GOT3 (cell line): ENCODE results near the gene ZNF3.

Source experiments
- DNase-seq: peaks from one replicate; lab custom pipeline; 2025; ENCODE audit warnings: mixed read lengths; lab: John Stamatoyannopoulos, UW

ZNF3 gene

GRCh38 chr7:100109521-100110163 is 28.1 kb upstream of the ZNF3 start:
- no peak for DNase-seq

- DNase-seq, result no peak
These were observed 26.4 kb upstream of the ZNF3 start for GRCh38 chr7:100107890-100108289.

DNA sequence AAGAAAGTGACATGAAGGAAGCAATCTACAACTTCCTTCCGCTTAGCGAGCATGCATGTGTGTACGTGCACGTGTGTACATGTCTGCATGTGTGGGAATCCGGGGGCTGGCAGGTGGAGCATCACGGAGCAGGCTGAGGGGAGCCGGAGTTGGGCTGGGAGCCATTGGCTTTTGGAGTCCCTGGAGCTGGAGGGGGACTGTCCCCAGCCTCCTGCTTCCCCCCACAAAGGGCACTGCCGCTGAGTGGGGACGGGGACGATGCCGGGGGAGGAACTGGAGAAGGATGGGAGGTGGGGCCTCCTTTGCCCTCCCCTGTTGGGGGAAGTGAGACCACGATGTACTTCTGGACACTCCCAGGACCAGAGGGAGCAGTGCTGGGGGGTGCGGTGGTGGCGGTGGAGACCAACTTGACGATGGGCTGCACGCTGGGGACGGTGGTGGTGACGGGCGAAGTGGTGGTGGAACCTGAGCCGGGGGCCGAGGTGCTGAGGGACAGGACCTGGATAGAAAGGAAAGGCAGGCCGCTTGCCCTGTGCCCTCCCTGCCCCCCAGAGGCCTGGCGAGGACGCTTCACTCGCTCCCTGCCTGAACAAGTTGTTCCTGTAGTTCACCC is 25.7 kb upstream of the ZNF3 start:
- DNase-seq, result no peak

GRCh38 chr7:100106633-100107032 is 25.1 kb upstream of the ZNF3 start:
- no peak for DNase-seq

- DNase-seq, result no peak
These were observed 24.0 kb upstream of the ZNF3 start for GRCh38 chr7:100105534-100105933.

- DNase-seq, result no peak
These were observed 21.7 kb upstream of the ZNF3 start for GRCh38 chr7:100102950-100103840.

DNA sequence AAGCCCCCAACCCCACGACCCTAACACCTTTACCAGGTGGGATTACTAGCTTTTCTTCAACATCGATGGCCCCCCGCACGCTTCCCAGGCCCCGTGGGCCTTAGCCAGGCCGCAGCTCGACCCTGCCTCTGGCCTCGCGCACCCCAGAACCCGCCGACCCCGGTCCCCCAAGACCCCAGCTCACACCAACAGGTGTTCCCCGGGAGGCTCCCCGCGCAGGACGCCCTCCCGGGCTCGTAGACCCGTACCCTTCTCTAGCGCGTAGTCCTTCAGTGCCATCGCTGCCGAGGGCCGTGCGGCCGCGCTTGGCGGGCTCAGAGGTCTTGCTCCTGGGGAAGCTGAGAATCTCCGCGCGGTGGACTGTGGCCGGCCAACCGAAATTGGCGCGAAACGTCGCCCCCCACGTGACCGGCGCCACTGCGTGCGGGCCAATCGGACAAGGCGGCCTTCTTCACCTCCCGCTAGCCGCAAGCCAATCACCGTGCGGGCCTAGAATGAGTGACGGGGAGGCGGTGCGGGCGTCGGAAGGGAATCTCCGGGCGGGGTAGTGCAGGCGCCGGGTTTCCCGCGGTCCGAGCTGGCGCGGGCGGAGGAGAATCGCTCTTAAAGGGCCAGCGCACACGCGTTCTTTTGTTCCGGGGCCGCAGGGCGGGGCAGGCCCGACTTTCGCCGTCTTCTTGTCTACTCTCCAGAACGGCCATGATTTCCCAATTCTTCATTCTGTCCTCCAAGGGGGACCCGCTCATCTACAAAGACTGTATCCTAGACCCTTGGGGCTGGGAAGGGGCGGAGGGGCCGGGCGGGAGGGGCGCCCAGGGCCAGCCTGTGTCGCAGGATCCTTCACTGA is 19.7 kb upstream of the ZNF3 start, which contains the start of the genes AP4M1 and MCM7:
AP4M1 (plus strand) TSS at position 628 of the 847 bp plus-strand sequence; CDS start at position 700, 72 bp downstream.
MCM7 (minus strand) TSS at position 382 of the 847 bp plus-strand sequence; CDS start at position 279, 103 bp downstream.
- peak; percentile 97 for DNase-seq

DNA sequence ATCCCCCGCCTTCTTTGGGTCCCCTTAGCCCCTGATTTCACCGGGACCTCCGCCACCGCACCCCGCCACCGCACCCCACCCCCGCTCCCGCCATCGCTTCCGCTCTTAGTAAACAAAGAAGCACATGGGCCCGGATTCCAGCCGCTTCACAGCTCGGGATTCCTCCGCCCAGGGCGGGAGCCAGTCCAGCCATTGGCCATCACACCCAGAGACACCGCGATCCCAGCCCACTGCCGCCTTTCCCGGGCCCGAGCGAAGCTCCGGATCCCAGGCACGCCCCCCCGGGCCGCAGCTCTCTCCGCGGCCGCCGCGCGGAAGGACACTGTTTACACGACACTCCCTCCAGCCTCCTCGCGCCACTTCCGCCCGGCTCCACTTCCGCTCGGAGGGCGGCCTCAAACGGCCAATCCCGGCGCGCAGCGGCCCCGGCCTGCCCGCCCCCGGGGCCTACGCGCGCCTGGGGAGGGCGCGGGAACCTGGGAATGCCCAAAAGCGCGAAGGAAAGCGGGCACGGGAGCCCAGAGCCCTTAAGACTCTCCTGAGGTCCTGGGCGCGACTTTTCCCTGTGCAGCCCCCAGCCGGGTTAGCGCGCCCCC is 19.0 kb upstream of the ZNF3 start:
- DNase-seq, result peak; percentile 73

DNA sequence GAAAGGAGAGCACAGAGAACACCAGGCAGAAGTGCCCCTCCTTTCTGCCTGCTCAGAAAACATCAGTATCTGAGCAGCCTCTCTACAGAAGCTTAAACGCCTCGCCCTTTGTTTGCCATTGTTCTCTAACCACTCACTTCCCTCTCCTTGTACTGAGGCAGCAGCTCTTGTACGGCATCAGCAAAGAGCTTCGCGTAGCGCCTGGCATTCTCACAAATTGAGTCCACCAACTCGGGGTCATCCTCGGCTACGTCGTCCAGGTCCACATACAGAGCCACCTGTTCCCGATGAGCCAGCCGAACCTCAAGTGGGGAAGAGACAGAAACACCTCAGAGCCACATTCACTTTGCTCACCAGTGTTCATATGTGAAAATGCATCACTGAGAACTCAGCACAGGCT is 17.9 kb upstream of the ZNF3 start:
- DNase-seq, result no peak

DNA sequence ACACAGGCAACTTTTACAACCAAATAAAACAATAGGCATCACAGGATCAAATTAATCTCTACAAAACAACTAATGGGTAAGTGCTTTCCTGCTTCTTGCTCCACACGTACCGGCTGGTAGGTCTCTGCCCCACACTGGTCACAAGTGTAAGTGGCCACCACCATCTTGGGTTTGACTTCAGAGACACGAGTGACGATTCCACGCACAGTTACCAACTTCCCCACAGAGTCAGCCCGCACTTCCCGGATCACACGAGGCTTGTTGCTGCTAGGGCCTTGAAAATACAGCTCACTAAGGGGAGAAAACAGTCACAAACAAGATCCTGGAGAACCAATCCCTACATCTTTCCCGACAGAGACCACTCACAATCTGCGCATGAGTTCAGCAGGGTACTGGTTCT is 17.4 kb upstream of the ZNF3 start:
- DNase-seq, result no peak

- DNase-seq, result no peak
These were observed 14.2 kb upstream of the ZNF3 start for GRCh38 chr7:100095704-100096103.

- DNase-seq, result no peak
These were observed 13.8 kb upstream of the ZNF3 start for GRCh38 chr7:100095289-100095688.

DNA sequence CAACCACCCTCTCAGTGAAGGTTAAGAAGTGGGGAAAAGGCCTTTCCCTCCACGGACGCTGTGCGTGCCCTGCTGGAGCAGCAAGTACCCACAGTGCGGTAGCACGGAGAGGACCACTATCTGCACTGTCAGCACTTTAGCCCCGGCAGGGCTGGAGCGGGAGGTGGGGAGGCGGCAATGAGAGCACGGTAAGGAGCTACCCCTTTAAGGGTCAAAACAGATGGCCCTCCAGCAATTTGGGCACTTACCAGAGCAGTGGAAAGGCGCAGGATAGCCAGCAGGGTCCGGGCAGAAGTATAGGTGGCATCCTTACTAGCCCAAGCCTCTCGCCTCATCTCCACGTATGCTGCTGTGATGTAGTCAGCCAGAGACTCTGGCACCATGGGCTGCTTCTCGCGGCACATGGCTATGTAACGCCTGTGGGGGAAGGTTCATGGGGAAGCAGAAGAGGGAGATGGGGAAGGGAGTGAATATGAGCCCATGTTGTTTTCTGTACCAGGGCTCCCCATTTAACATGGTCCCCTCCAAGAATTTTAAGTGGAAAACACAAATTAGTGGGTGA is 12.5 kb upstream of the ZNF3 start:
- DNase-seq, result no peak

GRCh38 chr7:100093498-100093897 is 12.0 kb upstream of the ZNF3 start:
- no peak for DNase-seq

DNA sequence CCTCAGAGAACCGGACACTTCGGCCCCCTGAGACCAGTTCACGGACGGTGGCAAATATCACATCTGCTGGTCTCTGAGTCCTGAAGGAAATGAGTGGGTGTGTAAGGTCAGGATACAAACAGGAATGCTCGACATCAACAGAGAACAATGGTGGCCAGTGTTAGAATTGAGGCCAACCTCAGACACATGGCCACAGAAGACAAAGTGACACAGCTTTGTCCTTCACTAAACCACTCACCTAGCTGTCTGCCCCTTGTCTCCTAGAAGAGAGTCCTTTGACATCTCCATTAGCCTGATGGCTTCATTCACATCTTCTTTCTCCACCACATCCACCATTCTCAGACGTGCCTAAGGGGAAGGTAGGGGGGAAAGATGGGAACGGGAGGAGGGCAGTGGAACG is 11.5 kb upstream of the ZNF3 start:
- no peak for DNase-seq

- DNase-seq, result no peak
These were observed 10.1 kb upstream of the ZNF3 start for GRCh38 chr7:100091411-100092181.

- DNase-seq, result no peak
These were observed 9.2 kb upstream of the ZNF3 start for GRCh38 chr7:100090527-100091410.

DNA sequence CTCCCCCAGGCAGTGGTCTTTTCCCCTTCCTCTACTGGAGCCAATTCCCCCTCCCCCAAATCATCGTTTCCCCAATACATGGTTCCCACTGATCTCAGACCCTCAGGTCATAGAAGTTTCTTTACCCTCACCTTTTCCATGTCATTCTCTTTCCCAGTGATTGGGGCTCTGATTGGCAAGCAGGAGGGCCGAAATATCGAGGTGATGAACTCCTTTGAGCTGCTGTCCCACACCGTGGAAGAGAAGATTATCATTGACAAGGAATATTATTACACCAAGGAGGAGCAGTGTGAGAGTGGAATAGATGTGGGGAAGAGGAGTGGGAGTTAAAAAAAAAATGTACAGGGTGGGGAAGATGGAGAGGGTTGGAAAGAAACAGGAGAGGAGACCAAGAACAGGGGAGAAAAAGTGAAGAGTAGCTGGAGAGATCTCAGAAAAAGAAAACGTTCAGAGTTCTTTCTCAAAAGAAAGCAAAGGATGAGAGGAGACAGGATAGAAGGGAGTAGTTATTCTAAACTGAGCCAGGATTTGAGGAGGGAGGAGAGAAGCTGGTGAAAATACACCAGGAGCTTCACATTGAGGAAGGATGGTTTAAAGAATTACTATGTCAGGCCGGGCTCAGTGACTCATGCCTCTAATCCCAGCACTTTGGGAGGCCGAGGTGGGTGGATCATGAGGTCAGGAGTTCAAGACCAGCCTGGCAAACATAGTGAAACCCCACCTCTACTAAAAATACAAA is 8.1 kb upstream of the ZNF3 start:
- no peak for DNase-seq
